DMS114 treated with DMSO at 0.1 percent for 48 hours (cell line): Measurements from ENCODE around the gene LYPLA2.
"Not testable (repeated sequence)": the region's sequence is repeated elsewhere in the genome, so short reads cannot be mapped to it uniquely, and the experiment has no call there.

Source experiments
- DNase-seq: peaks from one replicate; lab custom pipeline; 2025; ENCODE audit not compliant: unreplicated experiment; lab: John Stamatoyannopoulos, UW

The LYPLA2 gene

GRCh38 chr1:23777979-23778814 is 12.7 kb upstream of the LYPLA2 start, which contains the start of gene PITHD1:
PITHD1 (plus strand) TSS chr1:23778418; CDS start chr1:23778516, 98 bp downstream.
- DNase-seq: peak; percentile 81

GRCh38 chr1:23779826-23780371 is 11.0 kb upstream of the LYPLA2 start:
- DNase-seq: no peak

- not testable (repeated sequence) for DNase-seq
Observed at GRCh38 chr1:23783141-23783540, 7.8 kb upstream of the LYPLA2 start.

- DNase-seq: no peak
Observed at GRCh38 chr1:23784846-23785245, 6.1 kb upstream of the LYPLA2 start.

GRCh38 chr1:23787701-23788100 is 3.2 kb upstream of the LYPLA2 start:
- DNase-seq: no peak

- DNase-seq: no peak
Observed at GRCh38 chr1:23788695-23789094, 2.2 kb upstream of the LYPLA2 start.

GRCh38 chr1:23791516-23792047 is 637 bp downstream of the LYPLA2 start:
- no peak for DNase-seq

- DNase-seq: no peak
Observed at GRCh38 chr1:23792151-23792945, 1.4 kb downstream of the LYPLA2 start.

GRCh38 chr1:23793018-23793781 is 2.3 kb downstream of the LYPLA2 start:
- DNase-seq: no peak

- DNase-seq: no peak
Observed at GRCh38 chr1:23793861-23794731, 3.2 kb downstream of the LYPLA2 start.

GRCh38 chr1:23794732-23795182 is 3.8 kb downstream of the LYPLA2 start:
- DNase-seq: not testable (repeated sequence)

- DNase-seq: no peak
Observed at GRCh38 chr1:23795676-23796465, 4.9 kb downstream of the LYPLA2 start.

- DNase-seq: no peak
Observed at GRCh38 chr1:23796466-23797271, 5.7 kb downstream of the LYPLA2 start.

- DNase-seq: no peak
Observed at GRCh38 chr1:23797478-23798448, 6.8 kb downstream of the LYPLA2 start.

GRCh38 chr1:23798662-23799142 is 7.8 kb downstream of the LYPLA2 start:
- DNase-seq: no peak

GRCh38 chr1:23799255-23799569 is 8.3 kb downstream of the LYPLA2 start:
- no peak for DNase-seq
